Naive B cell (primary cell): ENCODE measurements around the gene FAM170B. TPM values are rescaled to one million over a fixed set of nuclear protein-coding genes. Genes with fewer than 3 reads are reported as not detected.

Experiments used
- ATAC-seq, 2 donors: fragments of 150-1000 bp; cut with Tn5 transposase; 2 replicates each; pipeline ENCODE4 v1.10.0; 2021; ENCODE audit warnings: low read depth in 2 of 2, mild to moderate bottlenecking in 2 of 2, moderate library complexity in 2 of 2
- DNase-seq: peaks from one replicate; pipeline ENCODE4 v3.0.0; 2022
- H3K27ac Mint-ChIP-seq, 6 donors: one replicate each; pipeline ENCODE4 v1.8.0; 2020 to 2022; ENCODE audit warnings: mild to moderate bottlenecking in 6 of 6, mixed read lengths in 6 of 6, moderate library complexity in 5 of 6, inconsistent platforms in 2 of 6
- H3K27me3 Mint-ChIP-seq, 3 donors: one replicate each; pipeline ENCODE4 v1.8.0; 2021 to 2022; ENCODE audit warnings: mixed read lengths in 3 of 3, mild to moderate bottlenecking in 1 of 3
- H3K36me3 Mint-ChIP-seq, 2 donors: one replicate each; pipeline ENCODE4 v1.8.0; 2020 to 2022; ENCODE audit warnings: mixed read lengths in 2 of 2, inconsistent platforms in 1 of 2, mild to moderate bottlenecking in 1 of 2
- H3K4me1 Mint-ChIP-seq, 3 donors: one replicate each; pipeline ENCODE4 v1.8.0; 2020 to 2022; ENCODE audit warnings: mixed read lengths in 3 of 3, inconsistent platforms in 1 of 3, mild to moderate bottlenecking in 1 of 3, moderate library complexity in 1 of 3
- H3K4me3 Mint-ChIP-seq, 8 donors: one replicate each; pipeline ENCODE4 v1.8.0; 2020 to 2022; ENCODE audit warnings: mild to moderate bottlenecking in 8 of 8, mixed read lengths in 8 of 8, moderate library complexity in 8 of 8, inconsistent platforms in 2 of 8
- H3K9me3 Mint-ChIP-seq, 7 donors: one replicate each; pipeline ENCODE4 v1.8.0; 2020 to 2022; ENCODE audit warnings: mixed read lengths in 7 of 7, mild to moderate bottlenecking in 5 of 7, inconsistent platforms in 2 of 7, moderate library complexity in 1 of 7
- polyA plus RNA-seq, 6 donors: library from polyadenylated mRNA; unstranded; fragments of 300-500 nt; fragmentation: Illumina TruSeq; gene quantifications; one replicate each; pipeline ENCODE4 v1.2.3, GENCODE V29; 2021; ENCODE audit warnings: low read depth in 6 of 6

The FAM170B gene
- not detected for polyA plus RNA-seq

DNA sequence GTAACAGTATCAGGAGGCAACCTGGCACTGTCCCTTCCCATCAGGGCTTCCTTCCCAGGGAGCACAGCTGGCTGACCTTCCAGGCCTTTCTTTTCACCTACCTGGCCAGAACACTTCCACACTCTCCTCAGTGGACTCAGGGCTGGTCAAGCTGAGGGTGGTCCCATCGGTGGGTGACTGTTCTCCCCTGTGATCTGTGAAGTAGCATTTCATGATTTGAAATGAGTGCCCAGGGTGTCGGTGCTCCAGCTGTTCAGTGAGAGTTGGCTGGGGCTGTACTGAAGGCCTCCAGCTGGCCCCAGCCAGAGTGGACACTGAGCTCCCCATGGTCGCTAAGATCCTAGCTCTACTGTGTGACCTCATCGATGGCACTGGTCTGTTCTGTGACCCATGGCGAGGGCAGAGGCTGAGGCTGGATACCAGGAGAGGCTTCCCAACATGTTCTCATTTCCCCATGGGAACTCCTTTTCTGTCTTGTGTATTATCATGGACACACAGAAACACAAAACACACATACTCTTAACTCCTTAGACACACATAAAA lies at the start of gene FAM170B:
Gene FAM170B (minus strand): TSS at position 316 of the 543 bp plus-strand sequence. CDS start 103 bp downstream, at position 213.
- Mint-ChIP-seq H3K36me3 (peaks cover 0 to 10% of the 10 kb centered on the region in 2 donors), H3K4me1 (peaks cover 27 to 30% (median 30%) of the 10 kb centered on the region in 3 donors), H3K4me3 (peak within 1 kb of the TSS in 6 of 8 donors; percentile 39 to 73 (median 56)), H3K9me3 (peaks cover 2 to 13% (median 6%) of the 10 kb centered on the region in 7 donors), H3K27ac (peak within 1 kb of the TSS in 4 of 6 donors; percentile 6 to 83 (median 43)), H3K27me3 (peaks cover 11 to 13% (median 11%) of the 10 kb centered on the region in 3 donors)
- no peak for DNase-seq
- ATAC-seq = no peak

DNA sequence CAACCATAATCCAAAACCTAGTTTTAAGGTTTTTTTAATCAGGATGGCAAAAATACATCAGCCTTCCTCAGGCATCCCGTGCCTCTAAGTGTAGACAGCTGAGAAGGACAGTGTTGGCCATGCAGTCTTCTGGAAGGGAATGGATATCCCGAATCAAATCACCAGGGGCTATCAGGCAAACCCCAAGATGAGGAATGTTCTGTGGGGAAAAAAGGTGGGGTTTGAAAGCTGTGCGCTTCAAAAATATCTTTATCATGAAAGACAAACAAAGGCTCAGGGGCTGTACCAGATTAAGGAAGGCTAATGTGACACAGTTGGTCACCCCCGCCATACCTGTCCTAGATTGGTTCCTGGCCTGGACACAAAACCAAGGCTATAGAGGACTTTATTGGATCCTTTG lies 49.0 kb upstream of the FAM170B start:
- no peaks in the 10 kb centered on the region for H3K27me3 Mint-ChIP-seq
- no peaks in the 10 kb centered on the region for H3K9me3 Mint-ChIP-seq
- peak overlapping the region in 2 of 6 donors; percentile 9 to 30 for H3K27ac Mint-ChIP-seq
- peaks cover 61 to 70% (median 66%) of the 10 kb centered on the region in 3 donors for H3K4me1 Mint-ChIP-seq
- H3K36me3 Mint-ChIP-seq = no peaks in the 10 kb centered on the region
- ATAC-seq (no peak), DNase-seq (no peak)
- H3K4me3 Mint-ChIP-seq = no peak overlapping the region

DNA sequence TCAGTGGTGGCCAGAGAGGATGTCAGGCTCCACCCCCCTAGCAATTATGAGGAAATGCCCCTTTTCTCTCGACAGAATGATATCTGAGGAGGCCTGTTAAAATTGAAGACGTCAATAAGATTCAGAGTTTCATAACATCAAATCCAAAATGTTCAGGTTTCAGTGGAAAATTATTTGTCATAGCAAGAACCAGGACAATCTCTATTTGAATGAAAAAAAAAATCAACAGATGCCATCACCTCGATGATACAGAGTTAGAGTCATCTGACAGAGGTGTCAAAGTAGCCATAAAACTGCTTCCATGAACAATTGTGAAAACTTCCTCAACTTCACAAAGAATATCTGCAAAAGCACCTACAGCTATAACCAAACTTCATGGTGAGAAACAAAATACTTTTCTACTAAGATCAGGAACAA lies 46.6 kb upstream of the FAM170B start:
- peak in 1 of 2 donors; percentile 47 for ATAC-seq

DNA sequence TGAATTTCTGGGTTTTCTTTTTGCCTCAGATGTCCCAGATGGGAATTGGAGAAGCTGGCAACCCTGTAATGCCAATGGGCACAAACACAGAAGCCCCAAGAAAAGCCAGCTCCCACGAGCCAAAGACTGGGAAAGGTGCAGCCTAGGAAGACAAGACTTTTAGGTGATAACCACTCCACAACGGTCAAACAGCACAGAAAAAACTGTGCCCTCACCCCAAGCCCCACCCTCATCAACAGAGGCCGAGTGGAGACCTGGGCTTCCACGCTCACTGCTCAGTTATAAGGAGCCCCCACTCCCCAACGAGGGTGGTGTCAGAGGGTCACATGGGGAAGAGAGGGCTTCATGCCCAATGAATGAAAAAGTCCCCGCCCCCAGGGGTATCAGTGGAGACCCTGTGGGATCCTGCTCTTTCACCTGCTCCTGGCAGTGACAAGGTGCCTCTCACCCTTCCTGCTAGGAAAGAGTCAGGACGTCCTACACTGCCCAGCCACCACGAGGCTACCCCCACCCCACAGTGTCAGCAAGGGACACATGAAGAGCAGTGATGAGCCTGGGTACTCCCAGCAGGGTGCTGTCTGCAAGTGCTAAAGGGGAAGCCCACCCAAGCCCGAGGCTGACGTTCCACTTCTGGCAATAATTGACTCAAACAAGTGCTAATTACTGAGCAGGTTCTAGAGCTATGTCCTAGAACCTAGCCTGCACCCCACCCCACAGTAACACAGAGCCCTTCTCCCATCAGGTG lies 46.0 kb upstream of the FAM170B start:
- H3K4me1 Mint-ChIP-seq = peaks cover 53 to 69% (median 58%) of the 10 kb centered on the region in 3 donors
- H3K27ac Mint-ChIP-seq = peak overlapping the region in 3 of 6 donors; percentile 15 to 46 (median 16)
- no peak for DNase-seq
- no peaks in the 10 kb centered on the region for H3K36me3 Mint-ChIP-seq
- peak overlapping the region in 2 of 8 donors; percentile 17 to 63 for H3K4me3 Mint-ChIP-seq
- H3K9me3 Mint-ChIP-seq = no peaks in the 10 kb centered on the region
- ATAC-seq = peak in 1 of 2 donors; percentile 46
- H3K27me3 Mint-ChIP-seq = no peaks in the 10 kb centered on the region

More for the DNA sequence above, 46.6 kb upstream of the FAM170B start:
- Mint-ChIP-seq H3K9me3 (no peaks in the 10 kb centered on the region), H3K27ac (peak overlapping the region in 2 of 6 donors; percentile 16 to 46), H3K36me3 (no peaks in the 10 kb centered on the region), H3K27me3 (no peaks in the 10 kb centered on the region), H3K4me3 (peak overlapping the region in 1 of 8 donors; percentile 17), H3K4me1 (peaks cover 54 to 68% (median 60%) of the 10 kb centered on the region in 3 donors)
- no peak for DNase-seq

DNA sequence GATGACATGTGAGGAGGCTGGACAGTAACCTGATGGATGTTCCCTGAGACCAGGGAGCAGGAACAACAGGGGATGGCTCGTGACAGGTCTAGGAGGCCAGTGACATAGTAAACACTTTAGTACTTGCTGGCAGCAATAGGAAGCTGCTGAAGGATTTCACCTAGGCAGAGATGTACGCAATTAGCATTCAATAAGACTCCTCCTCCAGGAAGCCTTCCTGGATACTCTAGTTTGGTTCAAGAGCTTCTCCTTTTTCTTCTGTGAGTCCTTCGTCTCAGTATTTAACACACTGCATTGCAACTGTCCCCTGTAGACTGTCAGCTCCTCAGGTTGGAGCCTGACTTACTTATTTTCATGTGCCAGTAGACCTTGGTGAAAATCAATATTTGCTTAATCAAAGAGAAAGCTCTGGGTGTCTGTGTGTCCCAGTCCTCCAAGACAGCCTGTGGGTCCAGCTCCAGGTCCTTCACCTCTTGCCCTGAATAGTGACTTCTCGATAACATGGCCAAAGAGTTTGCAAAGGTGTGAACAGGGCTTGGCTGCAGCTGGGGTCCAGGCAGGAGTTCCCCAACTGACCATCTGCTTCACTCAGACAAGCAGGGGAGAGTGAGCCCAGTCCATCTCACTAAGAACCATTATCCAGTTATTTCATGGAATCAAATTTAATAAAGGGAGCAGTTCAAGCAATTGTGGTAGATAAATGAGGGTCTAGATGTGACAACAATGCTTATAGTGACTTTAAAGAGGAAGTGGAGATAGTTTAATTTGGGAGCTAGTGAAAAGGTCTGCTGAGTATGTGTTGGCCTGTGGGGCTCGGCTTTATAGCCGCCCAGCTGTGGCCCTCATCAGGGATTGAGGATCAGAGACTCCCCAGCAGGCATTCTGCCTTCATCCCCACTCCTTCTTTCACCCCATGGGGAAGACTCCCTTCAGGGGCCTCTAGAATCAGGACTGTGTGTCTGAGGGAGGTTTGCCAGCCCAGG lies 45.0 kb upstream of the FAM170B start:
- H3K27ac Mint-ChIP-seq = peak overlapping the region in 5 of 6 donors; percentile 4 to 79 (median 28)
- H3K9me3 Mint-ChIP-seq = no peaks in the 10 kb centered on the region
- no peaks in the 10 kb centered on the region for H3K36me3 Mint-ChIP-seq
- no peak overlapping the region for H3K4me3 Mint-ChIP-seq
- peaks cover 54 to 69% (median 58%) of the 10 kb centered on the region in 3 donors for H3K4me1 Mint-ChIP-seq
- H3K27me3 Mint-ChIP-seq = no peaks in the 10 kb centered on the region
- ATAC-seq (no peak), DNase-seq (no peak)

DNA sequence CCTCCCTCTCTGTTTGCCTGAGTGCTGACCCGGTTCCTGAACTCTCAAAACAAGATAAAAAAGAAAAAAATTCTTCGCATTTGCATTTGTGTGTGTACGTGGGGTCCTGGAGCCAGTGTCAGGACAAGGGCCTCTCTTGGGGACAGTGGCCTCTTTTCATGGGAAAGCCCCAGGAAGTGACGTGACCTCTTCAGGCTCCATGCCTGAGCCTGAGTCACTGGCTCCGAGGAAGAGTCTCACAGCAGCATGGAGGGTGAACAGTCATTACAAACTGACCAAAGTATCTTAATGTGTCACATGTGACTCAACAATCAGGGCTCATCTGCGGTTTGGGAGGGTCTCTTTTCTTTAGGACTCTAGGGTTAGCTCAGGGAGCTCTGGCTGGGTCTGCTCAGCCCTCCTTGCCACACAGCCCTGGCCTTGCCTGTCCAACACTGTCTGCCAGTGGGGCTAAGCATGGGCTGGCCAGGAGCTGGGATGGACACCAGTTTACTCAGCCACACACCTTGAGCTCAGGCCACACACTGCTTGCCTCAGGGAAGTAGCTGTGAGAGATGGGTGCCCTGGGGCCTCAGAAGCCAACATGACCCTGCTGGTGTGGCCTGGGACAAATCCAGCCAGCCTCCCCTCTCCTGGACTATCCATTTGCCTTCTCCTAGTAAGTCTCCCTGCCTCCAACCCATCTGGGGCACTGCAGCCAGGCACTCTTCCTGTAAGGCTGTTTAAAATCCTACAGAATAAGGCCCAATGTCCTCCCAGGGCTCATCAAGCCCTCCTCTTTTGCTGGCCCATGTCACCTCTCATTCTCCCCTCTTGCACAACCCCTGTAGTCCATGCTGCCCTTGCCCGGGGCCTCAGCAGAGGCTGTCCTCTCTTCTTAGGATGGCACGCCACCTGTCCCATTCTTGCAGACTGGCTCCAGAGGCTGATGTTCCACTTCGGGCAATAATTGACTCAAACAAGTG lies 43.9 kb upstream of the FAM170B start:
- ATAC-seq = peak in 1 of 2 donors; percentile 37
- H3K9me3 Mint-ChIP-seq = no peaks in the 10 kb centered on the region
- DNase-seq = no peak
- no peaks in the 10 kb centered on the region for H3K27me3 Mint-ChIP-seq
- H3K4me3 Mint-ChIP-seq = peak overlapping the region in 3 of 8 donors; percentile 7 to 47 (median 30)
- peak overlapping the region in 3 of 6 donors; percentile 51 to 78 (median 71) for H3K27ac Mint-ChIP-seq
- H3K4me1 Mint-ChIP-seq = peaks cover 53 to 74% (median 65%) of the 10 kb centered on the region in 3 donors
- no peaks in the 10 kb centered on the region for H3K36me3 Mint-ChIP-seq

DNA sequence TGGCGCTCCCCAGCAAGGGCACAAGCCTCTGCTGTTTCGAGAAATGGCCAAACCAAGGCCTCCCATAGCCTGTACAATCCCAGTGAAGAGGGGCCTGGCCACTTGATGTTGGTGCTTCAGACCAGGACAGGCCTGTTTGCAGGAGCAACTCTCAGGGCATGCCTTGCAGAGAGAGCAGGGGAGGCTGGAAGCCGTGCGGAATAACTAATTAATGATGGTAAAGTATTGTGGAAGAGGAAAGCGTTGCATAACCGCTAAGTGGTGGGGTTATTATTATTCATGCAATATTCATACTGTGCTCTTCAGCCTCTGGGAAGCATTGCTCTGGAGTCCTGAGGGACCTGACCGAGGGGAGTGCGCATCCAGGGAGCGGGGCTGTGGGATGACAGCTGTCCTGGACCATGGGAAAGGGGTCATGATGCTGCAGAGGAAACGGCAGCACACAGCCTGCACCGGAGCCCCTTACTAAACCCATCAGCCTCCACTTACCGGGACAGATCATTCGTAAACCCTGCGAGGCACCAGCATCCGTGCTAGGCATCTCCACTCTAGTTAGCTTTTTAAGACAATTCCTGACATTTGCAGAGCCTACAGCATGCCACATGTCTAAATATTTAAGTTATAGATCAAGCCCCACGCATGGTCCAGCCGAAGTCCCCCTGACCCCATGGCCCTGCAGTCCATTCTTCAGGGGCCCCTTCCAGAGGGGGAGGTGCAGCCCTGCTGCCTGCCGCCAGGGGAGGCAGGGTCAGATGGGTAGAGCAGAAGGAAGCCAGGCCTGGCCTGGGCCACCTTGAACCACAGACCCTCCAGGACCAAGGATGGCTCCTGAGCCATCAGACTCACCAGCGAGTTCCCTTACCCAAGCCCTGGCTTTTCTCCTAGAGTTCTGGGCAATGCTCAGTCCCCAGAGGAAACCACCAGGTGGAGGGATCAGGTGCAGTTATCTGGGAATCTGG lies 42.8 kb upstream of the FAM170B start:
- DNase-seq = no peak
- peaks cover 58 to 80% (median 76%) of the 10 kb centered on the region in 3 donors for H3K4me1 Mint-ChIP-seq

DNA sequence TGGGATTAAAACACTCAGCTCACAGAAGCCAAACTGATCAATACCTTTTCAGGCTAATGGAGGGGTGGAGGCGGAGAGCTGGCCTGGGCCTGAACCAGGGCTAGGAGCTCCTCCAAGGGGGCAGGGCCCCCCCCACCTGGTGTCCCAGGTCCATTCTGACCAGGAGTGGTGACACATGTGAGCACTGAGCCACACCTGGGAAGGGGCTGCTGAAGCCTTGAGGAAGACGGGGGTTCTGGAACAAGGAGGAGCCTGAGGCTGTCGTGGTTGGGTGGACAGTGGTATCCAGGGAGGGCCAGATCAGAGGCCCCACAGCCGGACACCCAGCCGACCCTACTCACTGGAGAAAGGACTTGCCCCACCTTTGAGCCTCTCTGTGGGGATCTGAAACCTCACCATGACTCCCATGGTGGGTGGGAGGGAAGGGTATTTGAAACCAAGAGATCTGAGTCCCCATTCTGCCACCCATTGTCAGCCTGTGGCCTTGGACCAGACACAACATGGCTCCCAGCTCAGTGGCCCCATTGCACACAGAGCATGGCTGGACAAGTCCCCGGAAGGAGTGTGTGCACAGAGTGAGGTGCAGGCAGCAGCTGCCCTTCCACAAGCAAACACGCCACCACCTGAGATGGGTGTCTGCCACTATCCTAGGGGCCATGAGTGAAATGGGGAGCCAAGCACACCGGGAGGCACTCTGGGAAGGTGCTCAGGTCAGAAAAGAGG lies 41.9 kb upstream of the FAM170B start:
- Mint-ChIP-seq H3K9me3 (no peaks in the 10 kb centered on the region), H3K4me3 (no peak overlapping the region), H3K36me3 (no peaks in the 10 kb centered on the region), H3K27me3 (no peaks in the 10 kb centered on the region), H3K27ac (no peak overlapping the region), H3K4me1 (peaks cover 61 to 81% (median 79%) of the 10 kb centered on the region in 3 donors)
- ATAC-seq = no peak
- DNase-seq = no peak

More for the DNA sequence above, 42.8 kb upstream of the FAM170B start:
- H3K27me3 Mint-ChIP-seq = no peaks in the 10 kb centered on the region
- H3K27ac Mint-ChIP-seq = peak overlapping the region in 3 of 6 donors; percentile 51 to 71 (median 59)
- H3K4me3 Mint-ChIP-seq = peak overlapping the region in 1 of 8 donors; percentile 47
- no peaks in the 10 kb centered on the region for H3K9me3 Mint-ChIP-seq
- no peak for ATAC-seq
- no peaks in the 10 kb centered on the region for H3K36me3 Mint-ChIP-seq

DNA sequence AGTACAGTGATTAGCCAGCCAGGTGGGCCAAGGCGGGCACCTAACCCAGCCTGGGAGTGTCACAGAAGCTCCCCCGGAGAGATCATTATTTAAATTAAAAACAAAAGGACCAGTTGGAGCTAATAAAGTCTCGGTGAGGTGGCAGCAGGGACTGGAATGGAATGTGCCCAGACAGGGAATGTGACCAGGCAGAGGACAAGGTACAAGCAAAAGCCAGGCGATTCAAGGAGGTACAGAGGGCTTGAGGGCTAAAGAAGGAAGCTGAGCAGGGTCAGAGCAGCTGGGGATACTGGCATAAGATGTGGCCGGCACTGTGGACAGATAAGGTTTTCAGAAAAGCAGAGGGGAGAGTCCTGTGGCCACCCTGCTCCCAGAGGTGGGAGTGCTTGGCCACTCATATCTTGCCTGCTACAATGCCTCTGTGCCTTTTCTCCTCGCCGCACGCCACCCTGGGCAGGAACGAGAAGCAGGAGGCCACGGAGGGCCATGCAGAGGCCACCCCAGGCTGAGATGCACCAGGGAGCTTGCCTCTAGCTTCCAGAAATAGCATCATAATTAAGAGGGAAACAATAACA lies 41.2 kb upstream of the FAM170B start:
- no peaks in the 10 kb centered on the region for H3K27me3 Mint-ChIP-seq
- peaks cover 56 to 76% (median 73%) of the 10 kb centered on the region in 3 donors for H3K4me1 Mint-ChIP-seq
- DNase-seq (no peak), ATAC-seq (no peak)
- H3K9me3 Mint-ChIP-seq = no peaks in the 10 kb centered on the region
- peak overlapping the region in 1 of 8 donors; percentile 49 for H3K4me3 Mint-ChIP-seq
- peak overlapping the region in 3 of 6 donors; percentile 3 to 49 (median 49) for H3K27ac Mint-ChIP-seq
- H3K36me3 Mint-ChIP-seq = no peaks in the 10 kb centered on the region

DNA sequence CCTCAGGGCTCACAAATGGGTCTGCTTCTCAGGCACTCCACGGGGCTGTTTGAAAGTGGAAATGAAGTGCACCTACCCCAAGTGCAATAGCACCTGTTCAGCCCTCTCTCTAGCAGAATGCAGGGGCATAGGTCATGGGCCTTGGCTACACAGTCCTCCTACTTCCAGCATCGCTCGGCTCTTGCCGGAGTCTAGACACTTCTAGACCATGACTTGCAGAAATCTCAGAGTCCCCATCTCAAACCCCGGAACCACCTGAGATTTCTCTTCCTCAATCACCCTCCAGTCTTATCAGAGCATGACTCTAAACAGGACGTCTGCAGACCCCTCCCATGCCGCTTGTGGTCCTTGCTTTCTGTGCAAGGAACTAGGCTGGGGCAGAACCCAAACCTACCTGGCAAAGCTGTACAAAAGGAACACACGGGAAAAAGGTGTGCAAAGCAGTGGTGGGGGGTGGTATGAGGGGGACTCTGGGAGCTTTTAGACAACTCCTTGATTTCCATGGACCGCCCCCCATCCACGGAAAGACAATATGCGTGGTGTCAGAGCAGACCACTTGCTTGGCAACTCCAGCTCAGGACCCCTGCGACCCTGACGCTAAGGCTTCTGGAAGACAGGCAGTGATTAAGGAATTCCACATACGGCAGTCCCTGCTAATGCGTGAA lies 40.6 kb upstream of the FAM170B start:
- Mint-ChIP-seq H3K27ac (peak overlapping the region in 4 of 6 donors; percentile 23 to 49 (median 44)), H3K4me3 (peak overlapping the region in 6 of 8 donors; percentile 1 to 75 (median 56)), H3K36me3 (no peaks in the 10 kb centered on the region), H3K4me1 (peaks cover 56 to 75% (median 70%) of the 10 kb centered on the region in 3 donors), H3K27me3 (no peaks in the 10 kb centered on the region), H3K9me3 (no peaks in the 10 kb centered on the region)
- DNase-seq = peak; percentile 43
- peak; percentile 77 to 79 for ATAC-seq
